ENCODE measurements around the gene FYN.

DNA sequence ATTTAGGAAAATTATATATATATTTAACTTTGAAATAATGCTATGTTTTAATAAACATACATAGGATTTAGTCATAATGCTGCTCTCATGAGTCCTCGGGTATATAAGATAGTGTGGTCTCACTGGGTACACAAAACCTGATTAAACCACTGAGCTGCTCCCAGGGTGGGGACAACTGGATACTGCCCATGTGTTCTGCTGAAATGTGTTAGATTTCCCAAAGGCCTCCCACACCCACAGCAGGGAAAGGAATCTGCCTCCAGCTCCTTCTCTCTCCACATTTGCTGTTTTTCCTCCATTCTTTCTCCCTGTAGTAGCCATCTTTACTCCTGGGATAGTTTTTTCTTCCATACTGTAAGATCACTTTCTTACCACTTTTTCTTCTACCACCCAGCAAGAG, 198.4 kb downstream of the FYN start:
- no peak for TF ChIP-seq CTCF (IDR thresholded peaks at IDR 0.05)
- TF ChIP-seq POLR2A (IDR thresholded peaks at IDR 0.05): no peak
